ENCODE measurements around the gene IL21.

IL21 gene

GRCh38 chr4:122616915-122617596, 3.8 kb downstream of the IL21 start:
- Histone ChIP-seq H3K9me3 (replicated peaks in 1 of 2; ENCODE audit: control insufficient read depth in 2 of 2, insufficient read depth in 1 of 2, low read depth in 1 of 2, low read length in 2 of 2) (no peaks in the 10 kb centered on the region), H3K4me2 (ENCODE audit: insufficient read depth, low read length, poor library complexity, severe bottlenecking) (no peak overlapping the region), H4K91ac (ENCODE audit: low read depth, low read length, poor library complexity) (no peak overlapping the region), H3K18ac (ENCODE audit: low read length) (no peak overlapping the region), H3K27me3 (ENCODE audit: control insufficient read depth in 3 of 3, insufficient read depth in 3 of 3, low read depth in 1 of 3, low read length in 3 of 3) (no peaks in the 10 kb centered on the region), H4K8ac (ENCODE audit: low read depth, low read length) (no peak overlapping the region), H3K79me1 (ENCODE audit: low read depth, low read length) (no peaks in the 10 kb centered on the region), H2BK15ac (ENCODE audit: low read length) (no peak overlapping the region), H3K4me1 (ENCODE audit: control insufficient read depth in 2 of 2, insufficient read depth in 1 of 2, low read depth in 1 of 2, low read length in 2 of 2) (peaks cover 0 to 2% of the 10 kb centered on the region in 2 donors), H3K27ac (replicated peaks; ENCODE audit: low read length) (no peak overlapping the region), H2AK5ac (ENCODE audit: low read depth, low read length) (no peak overlapping the region), H2BK12ac (ENCODE audit: low read length) (no peak overlapping the region), H2AFZ (ENCODE audit: low read length) (no peak overlapping the region), H2BK120ac (ENCODE audit: low read depth, low read length) (no peak overlapping the region), H3K4me3 (ENCODE audit: low read length in 2 of 2) (no peak overlapping the region), H3K23ac (ENCODE audit: low read depth, low read length, poor library complexity) (no peak overlapping the region), H2BK5ac (ENCODE audit: low read length) (no peak overlapping the region), H3K9ac (ENCODE audit: low read depth, low read length, poor library complexity) (no peak overlapping the region), H3K36me3 (replicated peaks in 1 of 2; ENCODE audit: control insufficient read depth in 2 of 2, insufficient read depth in 2 of 2, low read length in 2 of 2) (no peaks in the 10 kb centered on the region), H3K14ac (ENCODE audit: low read length) (no peak overlapping the region), H3K4ac (ENCODE audit: low read length) (no peak overlapping the region)
- DNase-seq (ENCODE audit: low spot score) = no peak
- no CpG with 5 or more reads among the region's 6 CpGs for WGBS, 2 donors (ENCODE audit: extremely low coverage in 2 of 2, insufficient read length in 2 of 2, insufficient replicate concordance in 1 of 2)

- Histone ChIP-seq H3K36me3 (replicated peaks in 1 of 2; ENCODE audit: control insufficient read depth in 2 of 2, insufficient read depth in 2 of 2, low read length in 2 of 2) (no peaks in the 10 kb centered on the region), H2BK5ac (ENCODE audit: low read length) (no peak overlapping the region), H3K27me3 (ENCODE audit: control insufficient read depth in 3 of 3, insufficient read depth in 3 of 3, low read depth in 1 of 3, low read length in 3 of 3) (no peaks in the 10 kb centered on the region), H2BK120ac (ENCODE audit: low read depth, low read length) (no peak overlapping the region), H3K4me2 (ENCODE audit: insufficient read depth, low read length, poor library complexity, severe bottlenecking) (no peak overlapping the region), H3K9ac (ENCODE audit: low read depth, low read length, poor library complexity) (no peak overlapping the region), H4K91ac (ENCODE audit: low read depth, low read length, poor library complexity) (no peak overlapping the region), H3K4ac (ENCODE audit: low read length) (no peak overlapping the region), H3K79me1 (ENCODE audit: low read depth, low read length) (no peaks in the 10 kb centered on the region), H3K23ac (ENCODE audit: low read depth, low read length, poor library complexity) (no peak overlapping the region), H3K4me1 (ENCODE audit: control insufficient read depth in 2 of 2, insufficient read depth in 1 of 2, low read depth in 1 of 2, low read length in 2 of 2) (peaks cover 0 to 2% of the 10 kb centered on the region in 2 donors), H3K27ac (replicated peaks; ENCODE audit: low read length) (no peak overlapping the region), H3K14ac (ENCODE audit: low read length) (no peak overlapping the region), H3K4me3 (ENCODE audit: low read length in 2 of 2) (no peak overlapping the region), H4K8ac (ENCODE audit: low read depth, low read length) (no peak overlapping the region), H3K9me3 (replicated peaks in 1 of 2; ENCODE audit: control insufficient read depth in 2 of 2, insufficient read depth in 1 of 2, low read depth in 1 of 2, low read length in 2 of 2) (no peaks in the 10 kb centered on the region), H2AK5ac (ENCODE audit: low read depth, low read length) (no peak overlapping the region), H2BK12ac (ENCODE audit: low read length) (no peak overlapping the region), H2BK15ac (ENCODE audit: low read length) (no peak overlapping the region), H2AFZ (ENCODE audit: low read length) (no peak overlapping the region), H3K18ac (ENCODE audit: low read length) (no peak overlapping the region)
- no CpG with 5 or more reads among the region's 1 CpG for WGBS, 2 donors (ENCODE audit: extremely low coverage in 2 of 2, insufficient read length in 2 of 2, insufficient replicate concordance in 1 of 2)
- DNase-seq (ENCODE audit: low spot score) = no peak
These were observed 6.2 kb downstream of the IL21 start for GRCh38 chr4:122614621-122615020.

- no peaks in the 10 kb centered on the region for H3K36me3 ChIP-seq (replicated peaks in 1 of 2; ENCODE audit: control insufficient read depth in 2 of 2, insufficient read depth in 2 of 2, low read length in 2 of 2)
- H3K4me2 ChIP-seq (ENCODE audit: insufficient read depth, low read length, poor library complexity, severe bottlenecking) = no peak overlapping the region
- no peaks in the 10 kb centered on the region for H3K4me1 ChIP-seq (ENCODE audit: control insufficient read depth in 2 of 2, insufficient read depth in 1 of 2, low read depth in 1 of 2, low read length in 2 of 2)
- DNase-seq (ENCODE audit: low spot score) = no peak
- no peak overlapping the region for H3K4ac ChIP-seq (ENCODE audit: low read length)
- no peak overlapping the region for H3K18ac ChIP-seq (ENCODE audit: low read length)
- no peak overlapping the region for H2BK15ac ChIP-seq (ENCODE audit: low read length)
- no peak overlapping the region for H2BK120ac ChIP-seq (ENCODE audit: low read depth, low read length)
- no peak overlapping the region for H2AFZ ChIP-seq (ENCODE audit: low read length)
- no peak overlapping the region for H3K23ac ChIP-seq (ENCODE audit: low read depth, low read length, poor library complexity)
- no CpG with 5 or more reads among the region's 3 CpGs for WGBS, 2 donors (ENCODE audit: extremely low coverage in 2 of 2, insufficient read length in 2 of 2, insufficient replicate concordance in 1 of 2)
- no peak overlapping the region for H3K14ac ChIP-seq (ENCODE audit: low read length)
- H3K9me3 ChIP-seq (replicated peaks in 1 of 2; ENCODE audit: control insufficient read depth in 2 of 2, insufficient read depth in 1 of 2, low read depth in 1 of 2, low read length in 2 of 2) = no peaks in the 10 kb centered on the region
- no peak overlapping the region for H2BK12ac ChIP-seq (ENCODE audit: low read length)
- no peak overlapping the region for H2BK5ac ChIP-seq (ENCODE audit: low read length)
- no peak overlapping the region for H3K9ac ChIP-seq (ENCODE audit: low read depth, low read length, poor library complexity)
- H2AK5ac ChIP-seq (ENCODE audit: low read depth, low read length) = no peak overlapping the region
- no peak overlapping the region for H3K27ac ChIP-seq (replicated peaks; ENCODE audit: low read length)
- H3K79me1 ChIP-seq (ENCODE audit: low read depth, low read length) = no peaks in the 10 kb centered on the region
- H3K4me3 ChIP-seq (ENCODE audit: low read length in 2 of 2) = no peak overlapping the region
- H4K91ac ChIP-seq (ENCODE audit: low read depth, low read length, poor library complexity) = no peak overlapping the region
- H3K27me3 ChIP-seq (ENCODE audit: control insufficient read depth in 3 of 3, insufficient read depth in 3 of 3, low read depth in 1 of 3, low read length in 3 of 3) = no peaks in the 10 kb centered on the region
- no peak overlapping the region for H4K8ac ChIP-seq (ENCODE audit: low read depth, low read length)
These were observed 8.3 kb downstream of the IL21 start for GRCh38 chr4:122612540-122612939.

- Histone ChIP-seq H3K4me1 (ENCODE audit: control insufficient read depth in 2 of 2, insufficient read depth in 1 of 2, low read depth in 1 of 2, low read length in 2 of 2) (no peaks in the 10 kb centered on the region), H3K9ac (ENCODE audit: low read depth, low read length, poor library complexity) (no peak overlapping the region), H2AK5ac (ENCODE audit: low read depth, low read length) (no peak overlapping the region), H3K4me3 (ENCODE audit: low read length in 2 of 2) (no peak overlapping the region), H3K4me2 (ENCODE audit: insufficient read depth, low read length, poor library complexity, severe bottlenecking) (no peak overlapping the region), H3K14ac (ENCODE audit: low read length) (no peak overlapping the region), H3K4ac (ENCODE audit: low read length) (no peak overlapping the region), H3K36me3 (replicated peaks in 1 of 2; ENCODE audit: control insufficient read depth in 2 of 2, insufficient read depth in 2 of 2, low read length in 2 of 2) (no peaks in the 10 kb centered on the region), H3K79me1 (ENCODE audit: low read depth, low read length) (no peaks in the 10 kb centered on the region), H3K9me3 (replicated peaks in 1 of 2; ENCODE audit: control insufficient read depth in 2 of 2, insufficient read depth in 1 of 2, low read depth in 1 of 2, low read length in 2 of 2) (no peaks in the 10 kb centered on the region), H3K23ac (ENCODE audit: low read depth, low read length, poor library complexity) (no peak overlapping the region), H3K27ac (replicated peaks; ENCODE audit: low read length) (no peak overlapping the region), H4K8ac (ENCODE audit: low read depth, low read length) (no peak overlapping the region), H4K91ac (ENCODE audit: low read depth, low read length, poor library complexity) (no peak overlapping the region), H2BK120ac (ENCODE audit: low read depth, low read length) (no peak overlapping the region), H2BK15ac (ENCODE audit: low read length) (no peak overlapping the region), H2AFZ (ENCODE audit: low read length) (no peak overlapping the region), H2BK5ac (ENCODE audit: low read length) (no peak overlapping the region), H3K27me3 (ENCODE audit: control insufficient read depth in 3 of 3, insufficient read depth in 3 of 3, low read depth in 1 of 3, low read length in 3 of 3) (no peaks in the 10 kb centered on the region), H2BK12ac (ENCODE audit: low read length) (no peak overlapping the region), H3K18ac (ENCODE audit: low read length) (no peak overlapping the region)
- no CpG with 5 or more reads among the region's 4 CpGs for WGBS, 2 donors (ENCODE audit: extremely low coverage in 2 of 2, insufficient read length in 2 of 2, insufficient replicate concordance in 1 of 2)
- DNase-seq (ENCODE audit: low spot score) = no peak
These were observed 14.4 kb downstream of the IL21 start for GRCh38 chr4:122606364-122607043.
